K562 (cell line): Measurements from ENCODE around the gene PCDHGA8. TPM values are rescaled to one million over a fixed set of nuclear protein-coding genes. Genes with fewer than 3 reads are reported as not detected.

ENCODE experiments used
- ATAC-seq: fragments of 200-7000 bp; cut with Tn5 transposase; 3 replicates; pipeline ENCODE4 v1.9.1; 2020; ENCODE audit warnings: moderate library complexity
- BruUV-seq: library from RNA; stranded (reverse); fragments of 400-500 nt; replicated peaks from 2 replicates; lab custom pipeline; 2021; lab: Mats Ljungman, UMichigan
- CTCF ChIA-PET: fragments of 300-600 bp; formaldehyde crosslinking; extraction: SDS; loops from one replicate; lab custom pipeline; 2021; ENCODE audit warnings: low intra/inter-chr PET ratio; lab: Yijun Ruan, JAX
- POLR2A ChIA-PET: fragments of 300-600, 350-650 bp; sonication (Branson Sonifier 250); formaldehyde crosslinking; extraction: SDS; loops from one replicate; lab custom pipeline; 2021; ENCODE audit warnings: antibody characterized with exemption, inconsistent platforms; lab: Yijun Ruan, JAX
- DNase-seq, 4 experiments: peaks; one replicate each; pipeline versions ENCODE4 v3.0.0 to v3.0.0-alpha.2; 2011 to 2018; ENCODE audit warnings: low spot score in 3 of 4, mixed read lengths in 3 of 4; ENCODE audit errors: extremely low read depth in 1 of 4
- FAIRE-seq: peaks from 2 replicates; lab custom pipeline; 2011; peaks lifted over from hg19 to GRCh38; lab: Jason Lieb, UNC
- H2AFZ ChIP-seq: 2 replicates; pipeline ENCODE4 v1.6.0; 2011; ENCODE audit warnings: low read depth, low read length, control low read depth, inconsistent platforms
- H3K27ac ChIP-seq: fragments of 200-600 bp; 3 replicates; pipeline ENCODE4 v1.8.0; 2011; ENCODE audit warnings: low read depth, mild to moderate bottlenecking, control low read depth, inconsistent platforms, low read length, moderate library complexity, mixed read lengths; ENCODE audit errors: extremely low read depth
- H3K27me3 ChIP-seq, 2 experiments: fragments of 300-600 bp in 1 of 2; 2 replicates in 1 of 2; 3 replicates in 1 of 2; pipeline versions ENCODE4 v1.6.0 to v1.8.0; 2011; ENCODE audit warnings: inconsistent platforms in 2 of 2, low read length in 2 of 2, mild to moderate bottlenecking in 1 of 2, mixed read lengths in 1 of 2, moderate library complexity in 1 of 2; ENCODE audit not compliant: control insufficient read depth in 2 of 2, insufficient read depth in 2 of 2
- H3K36me3 ChIP-seq: fragments of 300-600 bp; 3 replicates; pipeline ENCODE4 v1.8.0; 2011; ENCODE audit warnings: mild to moderate bottlenecking, low read length, inconsistent platforms; ENCODE audit not compliant: control insufficient read depth, insufficient read depth
- H3K4me1 ChIP-seq, 2 experiments: fragments of 200-600 bp in 1 of 2; replicated peaks in 1 of 2; 2 replicates in 1 of 2; 3 replicates in 1 of 2; pipeline versions ENCODE4 v1.5.1 to v1.8.0; 2011; ENCODE audit warnings: inconsistent platforms in 2 of 2, low read length in 2 of 2, mild to moderate bottlenecking in 1 of 2, mixed read lengths in 1 of 2, moderate library complexity in 1 of 2; ENCODE audit not compliant: control insufficient read depth in 2 of 2, insufficient read depth in 2 of 2
- H3K4me2 ChIP-seq: 2 replicates; pipeline ENCODE4 v1.6.1; 2011; ENCODE audit warnings: low read length, control low read depth, inconsistent platforms, mixed read lengths; ENCODE audit not compliant: insufficient read depth
- H3K4me3 ChIP-seq: fragments of 200-600 bp; sonication (generic), shearing (Covaris generic); 2 replicates; pipeline ENCODE4 v1.5.1; 2016; ENCODE audit warnings: control low read depth, inconsistent platforms
- H3K79me2 ChIP-seq: fragments of 200-600 bp; 3 replicates; pipeline ENCODE4 v1.8.0; 2011; ENCODE audit warnings: low read length, inconsistent platforms; ENCODE audit not compliant: control insufficient read depth, insufficient read depth
- H3K9ac ChIP-seq, 2 experiments: 2 replicates each; pipeline versions ENCODE4 v1.6.0 to v1.6.1; 2011; ENCODE audit warnings: low read depth in 2 of 2, low read length in 2 of 2, control low read depth in 1 of 2, inconsistent platforms in 1 of 2, mild to moderate bottlenecking in 1 of 2, mixed read lengths in 1 of 2; ENCODE audit not compliant: insufficient read depth in 1 of 2
- H3K9me1 ChIP-seq: one replicate; pipeline ENCODE4 v1.6.0; 2011; ENCODE audit warnings: inconsistent platforms, mild to moderate bottlenecking, low read length, moderate library complexity; ENCODE audit not compliant: control insufficient read depth, insufficient read depth
- H3K9me3 ChIP-seq: replicated peaks from 2 replicates; pipeline ENCODE4 v1.5.1; 2011; ENCODE audit warnings: low read depth, low read length, inconsistent platforms; ENCODE audit not compliant: control insufficient read depth, insufficient read depth
- H4K20me1 ChIP-seq: replicated peaks from 2 replicates; pipeline ENCODE4 v1.6.1; 2011; ENCODE audit warnings: low read length, inconsistent platforms, mixed read lengths; ENCODE audit not compliant: control insufficient read depth, insufficient read depth
- BHLHE40 ChIP-seq: IDR thresholded peaks from 2 replicates; pipeline ENCODE4 v1.6.1; 2011; ENCODE audit warnings: low read length, improper control_type of control experiment
- CBX3 ChIP-seq, 2 experiments: IDR thresholded peaks; 1 replicate in 1 of 2; 2 replicates in 1 of 2; pipeline ENCODE4 v1.6.1; 2012; ENCODE audit warnings: inconsistent platforms in 2 of 2, low read length in 2 of 2, borderline replicate concordance in 1 of 2, control low read depth in 1 of 2
- CTBP1 ChIP-seq: fragments of 450-650 bp; IDR thresholded peaks from 2 replicates; pipeline ENCODE4 v1.6.1; 2016; ENCODE audit warnings: borderline replicate concordance
- ELF1 ChIP-seq: fragments of 200-800 bp; sonication (Bioruptor generic); IDR thresholded peaks from 2 replicates; pipeline ENCODE4 v1.6.1; 2016; ENCODE audit warnings: missing genetic modification characterization, missing compliant biosample characterization
- ETV1 ChIP-seq: fragments of 450-650 bp; conservative IDR thresholded peaks from 2 replicates; pipeline ENCODE4 v1.6.1; 2016; ENCODE audit warnings: missing genetic modification characterization, control low read depth, low read depth, missing compliant biosample characterization
- IRF1 ChIP-seq: sonication (generic); formaldehyde crosslinking; IDR thresholded peaks from 2 replicates; pipeline ENCODE4 v1.8.0; 2022; ENCODE audit warnings: missing genetic modification reagents, mild to moderate bottlenecking, borderline replicate concordance
- ZBTB1 ChIP-seq: sonication (generic); formaldehyde crosslinking; IDR thresholded peaks from 2 replicates; pipeline ENCODE4 v1.8.1; 2023; ENCODE audit warnings: missing genetic modification reagents, low read depth, mild to moderate bottlenecking, borderline replicate concordance
- ZNF347 ChIP-seq: fragments of 450-650 bp; formaldehyde crosslinking; IDR thresholded peaks from 2 replicates; pipeline ENCODE4 v1.4.0; 2020; ENCODE audit warnings: low read depth, mild to moderate bottlenecking, moderate library complexity
- ZNF740 ChIP-seq, 3 experiments: fragments of 200-800 bp in 1 of 3; sonication (Bioruptor generic) in 1 of 3; sonication (generic) in 1 of 3; formaldehyde crosslinking in 1 of 3; IDR thresholded peaks; 2 replicates each; pipeline versions ENCODE4 v1.6.1 to v1.8.0; 2016 to 2022; ENCODE audit warnings: mild to moderate bottlenecking in 2 of 3, missing compliant biosample characterization in 2 of 3, missing genetic modification characterization in 2 of 3, missing genetic modification reagents in 1 of 3
- WGBS: fragments of 100-300 bp; shearing (Covaris generic); methylation state at CpG from one replicate; pipeline ENCODE4 v1.1.6; 2016; ENCODE audit warnings: low coverage, mixed read lengths; ENCODE audit not compliant: insufficient coverage; ENCODE audit errors: missing lambda C conversion rate; 5-methylcytosine and 5-hydroxymethylcytosine counted together
- in situ Hi-C: fragments of 300-500 bp; cut with MboI; formaldehyde crosslinking; loops from 4 replicates; pipeline ENCODE4 v1.15.0; 2018; ENCODE audit warnings: inconsistent platforms, mixed read lengths
- intact Hi-C: fragments of 100-400 bp; cut with micrococcal nuclease; formaldehyde crosslinking; loops from 2 replicates; pipeline ENCODE4 v1.14.2; 2022
- polyA plus RNA-seq, 8 experiments: library from polyadenylated mRNA; depleted of rRNA in 4 of 8; stranded (reverse) in 5 of 8; unstranded in 3 of 8; fragments of >200 nt; fragmentation: Nextera tagmentation in 2 of 8; fragmentation: Illumina TruSeq in 1 of 8; extraction: Ambion mirVana in 2 of 8; extraction: Trizol in 1 of 8; gene quantifications; 2 replicates each; pipeline versions ENCODE4 v1.2.1 to v1.2.3, GENCODE V29; 2011 to 2014; ENCODE audit warnings: inconsistent platforms in 1 of 8, missing spikeins in 1 of 8
- total RNA-seq, 7 experiments: library from RNA; depleted of rRNA in 6 of 7; stranded (reverse); fragments of >200 nt in 6 of 7; fragmentation: Illumina TruSeq in 2 of 7; extraction: Trizol in 2 of 7; gene quantifications; 2 replicates each; pipeline versions ENCODE4 v1.2.1 to v1.2.3, GENCODE V29; 2011 to 2021; ENCODE audit warnings: low replicate concordance in 1 of 7
- TF ChIP-seq, protein P1 (sequence below): sonication (generic); formaldehyde crosslinking; IDR thresholded peaks from 2 replicates; pipeline ENCODE4 v1.8.1; 2022; ENCODE audit warnings: missing genetic modification reagents

Gene PCDHGA8
- total and polyA plus RNA-seq, 9 of the 15 experiments (the other 6 are each of a cell fraction or from before 2014, with no cell fraction given), result 0.04 to 0.11 (median 0.07) TPM; not detected in 2

- ChIA-PET CTCF (interaction anchor here (0.6 to 1.5 kb wide), 7 partner anchors 12 to 1483 kb away, joined by 3 to 9 read pairs (median 4); partner anchors contain the start of gene PCDHGA2), POLR2A (interaction anchor here (0.5 to 1.2 kb wide), 4 partner anchors 20 to 521 kb away, joined by 3 read pairs; no protein-coding TSS in a partner anchor)
- 3% methylated on average over 29 of the region's 29 CpGs for WGBS
- TSS peak; percentile 42 for BruUV-seq
- Histone ChIP-seq H3K4me1 (peaks cover 0 to 2% of the 10 kb centered on the region in 2 experiments; a peak in 2 of 5 replicates), H3K4me2 (peak within 1 kb of the TSS; percentile 77), H3K36me3 (no peaks in the 10 kb centered on the region), H3K9me1 (no peaks in the 10 kb centered on the region), H3K9ac (peak within 1 kb of the TSS in 1 of 2 experiments; percentile 83; a peak in 1 of 4 replicates), H3K9me3 (no peaks in the 10 kb centered on the region), H2AFZ (peak within 1 kb of the TSS; percentile 87), H3K27ac (no peak within 1 kb of the TSS), H3K79me2 (no peaks in the 10 kb centered on the region), H3K4me3 (peak within 1 kb of the TSS; percentile 43), H3K27me3 (peaks cover 0 to 12% of the 10 kb centered on the region in 2 experiments; a peak in 3 of 5 replicates), H4K20me1 (no peaks in the 10 kb centered on the region)
- DNase-seq, result peak; percentile 44 to 75 (median 62)
- intact Hi-C loops, result no loop called here
- ATAC-seq, result peak; percentile 99
- in situ Hi-C loops, result no loop called here
- peak; percentile 86 for FAIRE-seq
- TF ChIP-seq ELF1 (tag), result 0 out of 2 replicates have a peak, but pooled peaks have one; percentile 40
- TF ChIP-seq CTBP1, result 0 out of 2 replicates have a peak, but pooled peaks have one; percentile 12
- no peak for TF ChIP-seq ZBTB1 (CRISPR knock-in tag)
- TF ChIP-seq, protein P1, sequence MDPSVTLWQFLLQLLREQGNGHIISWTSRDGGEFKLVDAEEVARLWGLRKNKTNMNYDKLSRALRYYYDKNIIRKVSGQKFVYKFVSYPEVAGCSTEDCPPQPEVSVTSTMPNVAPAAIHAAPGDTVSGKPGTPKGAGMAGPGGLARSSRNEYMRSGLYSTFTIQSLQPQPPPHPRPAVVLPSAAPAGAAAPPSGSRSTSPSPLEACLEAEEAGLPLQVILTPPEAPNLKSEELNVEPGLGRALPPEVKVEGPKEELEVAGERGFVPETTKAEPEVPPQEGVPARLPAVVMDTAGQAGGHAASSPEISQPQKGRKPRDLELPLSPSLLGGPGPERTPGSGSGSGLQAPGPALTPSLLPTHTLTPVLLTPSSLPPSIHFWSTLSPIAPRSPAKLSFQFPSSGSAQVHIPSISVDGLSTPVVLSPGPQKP (CRISPR knock-in tag), result no peak
- no peak for TF ChIP-seq IRF1 (CRISPR knock-in tag)
- TF ChIP-seq CBX3 (IDR thresholded peaks at IDR 0.05; ENCODE audit: borderline replicate concordance in 1 of 2, low read length in 2 of 2), result 0 out of 3 replicates have a peak, but pooled peaks of 1 of the 2 experiments have one; percentile 17
- no peak for TF ChIP-seq ZNF740 (CRISPR knock-in tag; IDR thresholded peaks at IDR 0.05)
- no peak for TF ChIP-seq ZNF740 (tag; IDR thresholded peaks at IDR 0.05)
- TF ChIP-seq ETV1, result peak; percentile 43; the same call in 1 of the 2 replicates
- TF ChIP-seq BHLHE40, result no peak
- no peak for TF ChIP-seq ZNF347 (CRISPR knock-in tag)
Observed at GRCh38 chr5:141349917-141350619, 42.4 kb upstream of the PCDHGA8 start, which contains the start of gene PCDHGB1. Gene PCDHGB1, plus strand, starts transcription at chr5:141350099. Its CDS starts 162 bp downstream, at chr5:141350261.
